CD4-positive, alpha-beta memory T cell (primary cell): Measurements from ENCODE around the gene POLR3F. TPM values are rescaled to one million over a fixed set of nuclear protein-coding genes. Genes with fewer than 3 reads are reported as not detected.
A peak's percentile ranks its signal among the peaks of the same experiment; 100 is the strongest.

Source experiments
- CTCF ChIA-PET: fragments of 350-600 bp; sonication (Branson Sonifier 250); formaldehyde crosslinking; loops from one replicate; lab custom pipeline; 2021; ENCODE audit warnings: inconsistent platforms; ENCODE audit not compliant: partially characterized antibody; lab: Charles Lee
- POLR2A ChIA-PET: fragments of 350-600 bp; sonication (Branson Sonifier 250); formaldehyde crosslinking; loops from one replicate; lab custom pipeline; 2021; ENCODE audit not compliant: partially characterized antibody; lab: Charles Lee
- DNase-seq, 5 donors: peaks; one replicate each; pipeline versions ENCODE4 v3.0.0 to v3.0.0-alpha.2; 2020 to 2022; ENCODE audit warnings: mixed read lengths in 1 of 5
- H3K27ac ChIP-seq: one replicate; pipeline ENCODE4 v1.7.0; 2013; ENCODE audit warnings: low read depth, low read length
- H3K27me3 ChIP-seq: 2 replicates; pipeline ENCODE4 v1.7.0; 2013; ENCODE audit warnings: mild to moderate bottlenecking, low read length, moderate library complexity; ENCODE audit not compliant: insufficient read depth
- H3K36me3 ChIP-seq: 2 replicates; pipeline ENCODE4 v1.7.0; 2013; ENCODE audit warnings: mild to moderate bottlenecking, low read length, moderate library complexity; ENCODE audit not compliant: insufficient read depth
- H3K4me1 ChIP-seq: 2 replicates; pipeline ENCODE4 v1.7.0; 2013; ENCODE audit warnings: mild to moderate bottlenecking, low read length, moderate library complexity; ENCODE audit not compliant: insufficient read depth
- H3K4me3 ChIP-seq, 2 donors: one replicate each; pipeline ENCODE4 v1.7.0; 2013; ENCODE audit warnings: low read length in 2 of 2, mild to moderate bottlenecking in 1 of 2
- H3K9me3 ChIP-seq, 2 donors: one replicate each; pipeline ENCODE4 v1.7.0; 2013; ENCODE audit warnings: low read length in 2 of 2, control low read depth in 1 of 2; ENCODE audit not compliant: control insufficient read depth in 1 of 2
- H3K27ac Mint-ChIP-seq, 7 donors: one replicate each; pipeline ENCODE4 v1.8.0; 2020 to 2021; ENCODE audit warnings: mixed read lengths in 7 of 7, mild to moderate bottlenecking in 6 of 7, inconsistent platforms in 3 of 7, moderate library complexity in 3 of 7
- H3K27me3 Mint-ChIP-seq, 2 donors: one replicate each; pipeline ENCODE4 v1.8.0; 2020 to 2021; ENCODE audit warnings: mixed read lengths in 2 of 2
- H3K36me3 Mint-ChIP-seq, 2 donors: one replicate each; pipeline ENCODE4 v1.8.0; 2020 to 2021; ENCODE audit warnings: mixed read lengths in 2 of 2, inconsistent platforms in 1 of 2, mild to moderate bottlenecking in 1 of 2
- H3K4me1 Mint-ChIP-seq, 4 donors: one replicate each; pipeline ENCODE4 v1.8.0; 2020 to 2021; ENCODE audit warnings: mixed read lengths in 4 of 4, mild to moderate bottlenecking in 1 of 4
- H3K4me3 Mint-ChIP-seq, 8 donors: one replicate each; pipeline ENCODE4 v1.8.0; 2020 to 2021; ENCODE audit warnings: mixed read lengths in 8 of 8, mild to moderate bottlenecking in 7 of 8, moderate library complexity in 6 of 8, inconsistent platforms in 3 of 8
- H3K9me3 Mint-ChIP-seq, 8 donors: one replicate each; pipeline ENCODE4 v1.8.0; 2020 to 2021; ENCODE audit warnings: mixed read lengths in 8 of 8, mild to moderate bottlenecking in 5 of 8, inconsistent platforms in 3 of 8, moderate library complexity in 1 of 8
- intact Hi-C: fragments of 100-400 bp; cut with micrococcal nuclease; formaldehyde crosslinking; loops from one replicate; pipeline ENCODE4 v1.15.1; 2023
- polyA plus RNA-seq, 2 donors: library from polyadenylated mRNA; unstranded; fragments of 300-500 nt; fragmentation: Illumina TruSeq; gene quantifications; one replicate each; pipeline ENCODE4 v1.2.3, GENCODE V29; 2021
- total RNA-seq, 2 experiments: library from RNA; stranded (reverse); gene quantifications; one replicate each; pipeline ENCODE4 v1.2.3, GENCODE V29; 2021

The POLR3F gene
- total and polyA plus RNA-seq, 4 experiments from 2014 or later: 7.1 to 9.1 (median 7.8) TPM

GRCh38 chr20:18436847-18437246 is 30.3 kb upstream of the POLR3F start:
- H3K9me3 Mint-ChIP-seq: peaks cover 0 to 2% (median 0%) of the 10 kb centered on the region in 8 donors
- Histone ChIP-seq H3K4me1 (no peaks in the 10 kb centered on the region), H3K4me3 (no peak overlapping the region), H3K27me3 (no peaks in the 10 kb centered on the region), H3K27ac (no peak overlapping the region), H3K36me3 (no peaks in the 10 kb centered on the region), H3K9me3 (no peaks in the 10 kb centered on the region)
- no peak overlapping the region for H3K27ac Mint-ChIP-seq
- ChIA-PET CTCF (no interaction called here), POLR2A (no interaction called here)
- peaks cover 0 to 3% of the 10 kb centered on the region in 2 donors for H3K36me3 Mint-ChIP-seq
- no peak overlapping the region for H3K4me3 Mint-ChIP-seq
- intact Hi-C loops: no loop called here
- no peaks in the 10 kb centered on the region for H3K27me3 Mint-ChIP-seq
- no peaks in the 10 kb centered on the region for H3K4me1 Mint-ChIP-seq
- DNase-seq: no peak

- Histone ChIP-seq H3K27ac (no peak overlapping the region), H3K4me1 (no peaks in the 10 kb centered on the region), H3K4me3 (no peak overlapping the region), H3K36me3 (no peaks in the 10 kb centered on the region), H3K9me3 (no peaks in the 10 kb centered on the region), H3K27me3 (no peaks in the 10 kb centered on the region)
- peaks cover 0 to 2% (median 0%) of the 10 kb centered on the region in 8 donors for H3K9me3 Mint-ChIP-seq
- H3K27ac Mint-ChIP-seq: no peak overlapping the region
- intact Hi-C loops: no loop called here
- POLR2A ChIA-PET: no interaction called here
- no peaks in the 10 kb centered on the region for H3K27me3 Mint-ChIP-seq
- H3K36me3 Mint-ChIP-seq: peaks cover 0 to 6% of the 10 kb centered on the region in 2 donors
- no peaks in the 10 kb centered on the region for H3K4me1 Mint-ChIP-seq
- CTCF ChIA-PET: no interaction called here
- no peak overlapping the region for H3K4me3 Mint-ChIP-seq
- DNase-seq: no peak
Observed at GRCh38 chr20:18440403-18440802, 26.8 kb upstream of the POLR3F start.

GRCh38 chr20:18443886-18444285 is 23.3 kb upstream of the POLR3F start:
- CTCF ChIA-PET: no interaction called here
- H3K27me3 Mint-ChIP-seq: no peaks in the 10 kb centered on the region
- Histone ChIP-seq H3K36me3 (no peaks in the 10 kb centered on the region), H3K9me3 (no peaks in the 10 kb centered on the region), H3K27ac (no peak overlapping the region), H3K4me3 (no peak overlapping the region), H3K27me3 (no peaks in the 10 kb centered on the region), H3K4me1 (no peaks in the 10 kb centered on the region)
- peak overlapping the region in 1 of 7 donors; percentile 73 for H3K27ac Mint-ChIP-seq
- H3K9me3 Mint-ChIP-seq: no peaks in the 10 kb centered on the region
- no peak overlapping the region for H3K4me3 Mint-ChIP-seq
- no peaks in the 10 kb centered on the region for H3K4me1 Mint-ChIP-seq
- no peak for DNase-seq
- POLR2A ChIA-PET: no interaction called here
- intact Hi-C loops: no loop called here
- H3K36me3 Mint-ChIP-seq: peaks cover 0 to 7% of the 10 kb centered on the region in 2 donors

GRCh38 chr20:18456600-18456999 is 10.6 kb upstream of the POLR3F start:
- H3K36me3 Mint-ChIP-seq: peaks cover 3 to 21% of the 10 kb centered on the region in 2 donors
- POLR2A ChIA-PET: no interaction called here
- Histone ChIP-seq H3K27ac (no peak overlapping the region), H3K9me3 (no peaks in the 10 kb centered on the region), H3K4me3 (no peak overlapping the region), H3K27me3 (no peaks in the 10 kb centered on the region), H3K4me1 (no peaks in the 10 kb centered on the region), H3K36me3 (no peaks in the 10 kb centered on the region)
- CTCF ChIA-PET: no interaction called here
- H3K9me3 Mint-ChIP-seq: peaks cover 0 to 11% (median 5%) of the 10 kb centered on the region in 8 donors
- no peak overlapping the region for H3K4me3 Mint-ChIP-seq
- no peaks in the 10 kb centered on the region for H3K4me1 Mint-ChIP-seq
- no peak for DNase-seq
- H3K27me3 Mint-ChIP-seq: no peaks in the 10 kb centered on the region
- intact Hi-C loops: no loop called here
- no peak overlapping the region for H3K27ac Mint-ChIP-seq

GRCh38 chr20:18465536-18466200 is 1.5 kb upstream of the POLR3F start:
- H3K4me1 Mint-ChIP-seq: peaks cover 9 to 37% (median 23%) of the 10 kb centered on the region in 4 donors
- H3K4me3 Mint-ChIP-seq: peak overlapping the region in 7 of 8 donors; percentile 90 to 100 (median 95)
- Histone ChIP-seq H3K27me3 (no peaks in the 10 kb centered on the region), H3K4me3 (no peak overlapping the region), H3K9me3 (no peaks in the 10 kb centered on the region), H3K27ac (no peak overlapping the region), H3K36me3 (no peaks in the 10 kb centered on the region), H3K4me1 (peaks cover 18% of the 10 kb centered on the region)
- H3K27me3 Mint-ChIP-seq: no peaks in the 10 kb centered on the region
- no peak for DNase-seq
- intact Hi-C loops: loop anchor here (2.0 kb wide), 1 partner anchor 497 kb away; the partner anchor contains the start of genes MGME1 and SNX5
- peak overlapping the region; percentile 92 to 100 (median 99) for H3K27ac Mint-ChIP-seq
- peaks cover 6 to 17% of the 10 kb centered on the region in 2 donors for H3K36me3 Mint-ChIP-seq
- H3K9me3 Mint-ChIP-seq: peaks cover 0 to 4% (median 0%) of the 10 kb centered on the region in 8 donors
- ChIA-PET CTCF (interaction anchor here (1.1 to 1.9 kb wide), 2 partner anchors 31 to 42 kb away, joined by 4 to 12 read pairs; partner anchors contain the start of genes RBBP9 and SEC23B), POLR2A (interaction anchor here (1.7 to 3.6 kb wide), 5 partner anchors 10 to 328 kb away, joined by 7 to 118 read pairs (median 33); partner anchors contain the start of genes RBBP9, SEC23B and ZNF133)

GRCh38 chr20:18466574-18466893 is 656 bp upstream of the POLR3F start:
- POLR2A ChIA-PET: interaction anchor here (1.0 to 3.6 kb wide), 15 partner anchors 9 to 1586 kb away, joined by 3 to 118 read pairs (median 7); partner anchors contain the start of genes DTD1, KAT14, PET117 and RBBP9
- H3K36me3 Mint-ChIP-seq: peaks cover 6 to 19% of the 10 kb centered on the region in 2 donors
- H3K36me3 ChIP-seq: no peaks in the 10 kb centered on the region
- H3K27ac ChIP-seq: peak overlapping the region; percentile 78
- no peak for DNase-seq
- H3K4me1 ChIP-seq: peaks cover 18% of the 10 kb centered on the region
- H3K4me3 Mint-ChIP-seq: peak overlapping the region; percentile 90 to 100 (median 96)
- H3K27me3 Mint-ChIP-seq: no peaks in the 10 kb centered on the region
- intact Hi-C loops: loop anchor here (2.0 kb wide), 1 partner anchor 498 kb away; the partner anchor contains the start of genes MGME1 and SNX5
- H3K27ac Mint-ChIP-seq: peak overlapping the region; percentile 92 to 100 (median 99)
- H3K9me3 ChIP-seq: no peaks in the 10 kb centered on the region
- CTCF ChIA-PET: interaction anchor here (1.1 to 1.9 kb wide), 2 partner anchors 30 to 41 kb away, joined by 4 to 12 read pairs; partner anchors contain the start of genes RBBP9 and SEC23B
- peaks cover 9 to 37% (median 23%) of the 10 kb centered on the region in 4 donors for H3K4me1 Mint-ChIP-seq
- H3K27me3 ChIP-seq: no peaks in the 10 kb centered on the region
- peak overlapping the region; percentile 94 to 99 for H3K4me3 ChIP-seq
- H3K9me3 Mint-ChIP-seq: peaks cover 0 to 4% (median 0%) of the 10 kb centered on the region in 8 donors

- Mint-ChIP-seq H3K27ac (no peak overlapping the region), H3K9me3 (no peaks in the 10 kb centered on the region), H3K4me3 (no peak overlapping the region), H3K27me3 (no peaks in the 10 kb centered on the region), H3K36me3 (peaks cover 40 to 68% of the 10 kb centered on the region in 2 donors), H3K4me1 (no peaks in the 10 kb centered on the region)
- DNase-seq: no peak
- Histone ChIP-seq H3K27ac (no peak overlapping the region), H3K4me3 (no peak overlapping the region), H3K27me3 (no peaks in the 10 kb centered on the region), H3K9me3 (no peaks in the 10 kb centered on the region), H3K4me1 (no peaks in the 10 kb centered on the region), H3K36me3 (peaks cover 39% of the 10 kb centered on the region)
- ChIA-PET POLR2A (interaction anchor here (1.3 kb wide), 1 partner anchor 30 kb away, joined by 3 read pairs; no protein-coding TSS in a partner anchor), CTCF (no interaction called here)
- intact Hi-C loops: no loop called here
Observed at GRCh38 chr20:18477218-18477617, 10.0 kb downstream of the POLR3F start.
